Thymus (tissue), 11 donors: ENCODE measurements around the gene REEP5. TPM values are rescaled to one million over a fixed set of nuclear protein-coding genes. Genes with fewer than 3 reads are reported as not detected.
"Not testable (repeated sequence)": the region's sequence is repeated elsewhere in the genome, so short reads cannot be mapped to it uniquely, and the experiment has no call there.

ENCODE experiments used
- DNase-seq, 9 donors: peaks; one replicate each; pipeline ENCODE4 v3.0.0-alpha.2; 2013; ENCODE audit warnings: low spot score in 9 of 9, low read depth in 6 of 9, missing footprints in 1 of 9
- H3K27ac ChIP-seq, 2 donors: one replicate each; pipeline ENCODE4 v1.5.1; 2013; ENCODE audit warnings: control low read depth in 1 of 2, low read depth in 1 of 2, low read length in 1 of 2, mild to moderate bottlenecking in 1 of 2, moderate library complexity in 1 of 2
- H3K27me3 ChIP-seq, 2 donors: one replicate each; pipeline ENCODE4 v1.5.1; 2013; ENCODE audit warnings: low read length in 1 of 2; ENCODE audit not compliant: control insufficient read depth in 2 of 2, insufficient read depth in 1 of 2
- H3K36me3 ChIP-seq, 2 donors: one replicate each; pipeline ENCODE4 v1.5.1; 2013; ENCODE audit warnings: low read length in 1 of 2, mild to moderate bottlenecking in 1 of 2, moderate library complexity in 1 of 2; ENCODE audit not compliant: control insufficient read depth in 2 of 2, insufficient read depth in 2 of 2
- H3K4me1 ChIP-seq, 2 donors: one replicate each; pipeline ENCODE4 v1.5.1; 2013; ENCODE audit warnings: low read length in 2 of 2; ENCODE audit not compliant: control insufficient read depth in 2 of 2, insufficient read depth in 2 of 2
- H3K4me3 ChIP-seq, 2 donors: one replicate each; pipeline ENCODE4 v1.5.1; 2013; ENCODE audit warnings: low read length in 2 of 2, control low read depth in 1 of 2, mild to moderate bottlenecking in 1 of 2
- H3K9me3 ChIP-seq, 2 donors: one replicate each; pipeline ENCODE4 v1.5.1; 2013; ENCODE audit warnings: low read length in 1 of 2, mild to moderate bottlenecking in 1 of 2; ENCODE audit not compliant: control insufficient read depth in 2 of 2, insufficient read depth in 1 of 2
- WGBS: extraction: QIAGEN DNeasy Blood & Tissue Kit; methylation state at CpG from one replicate; pipeline ENCODE4 v1.1.7; 2013; 5-methylcytosine and 5-hydroxymethylcytosine counted together
- polyA plus RNA-seq: library from polyadenylated mRNA; stranded (reverse); fragments of 200-250 nt; gene quantifications from one replicate; pipeline ENCODE4 v1.2.3, GENCODE V29; 2013
- total RNA-seq: library from RNA; stranded (reverse); fragments of 120-200 nt; gene quantifications from one replicate; pipeline ENCODE4 v1.2.4, GENCODE V29; 2013
- donor health status: healthy.

REEP5 gene
- total and polyA plus RNA-seq, 2 donors = 19.9 to 57.7 TPM

DNA sequence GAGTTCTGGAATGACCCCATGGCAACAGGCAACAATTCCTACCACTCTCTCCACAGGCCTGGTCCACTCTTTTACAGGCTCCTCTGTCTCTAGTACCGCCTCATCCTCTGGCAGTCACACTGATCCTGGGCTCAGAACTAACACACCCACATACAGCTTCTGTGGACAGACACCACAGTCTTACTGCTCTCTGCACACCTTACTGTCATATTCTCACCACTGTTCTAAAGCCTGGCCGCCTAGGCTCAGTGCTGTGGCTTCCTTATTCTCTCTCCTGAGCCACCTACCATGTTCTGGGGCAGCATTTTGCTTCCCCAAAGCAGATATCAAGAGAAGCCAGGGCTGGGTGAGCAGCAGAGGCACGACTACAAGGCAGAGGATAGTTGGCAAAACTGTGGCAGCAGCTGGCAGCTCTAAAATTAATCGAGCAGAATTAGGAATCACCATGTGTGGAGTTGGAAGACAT, 14.8 kb downstream of the REEP5 start:
- H3K27ac ChIP-seq = no peak overlapping the region
- no peaks in the 10 kb centered on the region for H3K27me3 ChIP-seq
- no peaks in the 10 kb centered on the region for H3K4me1 ChIP-seq
- DNase-seq = no peak
- no peak overlapping the region for H3K4me3 ChIP-seq
- H3K9me3 ChIP-seq = no peaks in the 10 kb centered on the region
- H3K36me3 ChIP-seq = peaks cover 0 to 5% of the 10 kb centered on the region in 2 donors
- WGBS = 92% methylated on average over 4 of the region's 4 CpGs

GRCh38 chr5:112906637-112907036, 15.4 kb downstream of the REEP5 start:
- Histone ChIP-seq H3K4me3 (no peak overlapping the region), H3K9me3 (no peaks in the 10 kb centered on the region), H3K36me3 (peaks cover 0 to 5% of the 10 kb centered on the region in 2 donors), H3K27me3 (no peaks in the 10 kb centered on the region), H3K4me1 (no peaks in the 10 kb centered on the region), H3K27ac (no peak overlapping the region)
- no peak for DNase-seq
- 95% methylated on average over 3 of the region's 3 CpGs for WGBS

GRCh38 chr5:112904996-112905395, 17.0 kb downstream of the REEP5 start:
- not testable (repeated sequence) for H3K4me3 ChIP-seq, H3K27me3 ChIP-seq, H3K4me1 ChIP-seq, H3K9me3 ChIP-seq, H3K27ac ChIP-seq, DNase-seq, H3K36me3 ChIP-seq
- WGBS = 82% methylated on average over 3 of the region's 3 CpGs

GRCh38 chr5:112902561-112902960, 19.5 kb downstream of the REEP5 start:
- no peak overlapping the region for H3K4me3 ChIP-seq
- no peaks in the 10 kb centered on the region for H3K4me1 ChIP-seq
- DNase-seq = no peak
- 98% methylated on average over 3 of the region's 3 CpGs for WGBS
- H3K27me3 ChIP-seq = no peaks in the 10 kb centered on the region
- H3K9me3 ChIP-seq = no peaks in the 10 kb centered on the region
- H3K27ac ChIP-seq = no peak overlapping the region
- H3K36me3 ChIP-seq = peaks cover 0 to 3% of the 10 kb centered on the region in 2 donors

- Histone ChIP-seq H3K36me3 (peaks cover 0 to 21% of the 10 kb centered on the region in 2 donors), H3K4me3 (no peak overlapping the region), H3K27ac (no peak overlapping the region), H3K4me1 (no peaks in the 10 kb centered on the region), H3K9me3 (no peaks in the 10 kb centered on the region), H3K27me3 (no peaks in the 10 kb centered on the region)
- no peak for DNase-seq
- 97% methylated on average over 3 of the region's 3 CpGs for WGBS
Measured at GRCh38 chr5:112895682-112896081, 26.3 kb downstream of the REEP5 start.

DNA sequence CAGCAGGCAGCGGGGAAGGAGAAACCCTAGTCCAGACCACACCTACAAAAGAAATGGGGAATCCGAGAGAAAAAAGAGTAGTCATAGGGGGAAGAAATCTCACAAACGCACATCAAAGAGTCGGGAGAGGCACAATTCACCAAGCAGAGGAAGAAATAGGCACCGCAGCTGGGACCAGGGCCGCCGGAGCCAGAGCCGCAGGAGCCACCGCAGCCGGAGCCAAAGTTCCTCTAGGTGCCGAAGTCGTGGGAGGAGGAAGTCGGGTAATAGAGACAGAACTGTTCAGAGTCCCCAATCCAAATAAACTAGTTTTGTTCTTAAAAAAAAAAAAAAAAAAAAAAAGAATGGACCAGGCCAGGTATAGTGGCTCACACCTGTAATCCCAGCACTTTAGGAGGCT, 29.3 kb downstream of the REEP5 start:
- DNase-seq = no peak
- Histone ChIP-seq H3K4me3 (no peak overlapping the region), H3K27me3 (no peaks in the 10 kb centered on the region), H3K36me3 (peaks cover 0 to 18% of the 10 kb centered on the region in 2 donors), H3K27ac (no peak overlapping the region), H3K9me3 (no peaks in the 10 kb centered on the region), H3K4me1 (no peaks in the 10 kb centered on the region)
- WGBS = 93% methylated on average over 13 of the region's 13 CpGs

DNA sequence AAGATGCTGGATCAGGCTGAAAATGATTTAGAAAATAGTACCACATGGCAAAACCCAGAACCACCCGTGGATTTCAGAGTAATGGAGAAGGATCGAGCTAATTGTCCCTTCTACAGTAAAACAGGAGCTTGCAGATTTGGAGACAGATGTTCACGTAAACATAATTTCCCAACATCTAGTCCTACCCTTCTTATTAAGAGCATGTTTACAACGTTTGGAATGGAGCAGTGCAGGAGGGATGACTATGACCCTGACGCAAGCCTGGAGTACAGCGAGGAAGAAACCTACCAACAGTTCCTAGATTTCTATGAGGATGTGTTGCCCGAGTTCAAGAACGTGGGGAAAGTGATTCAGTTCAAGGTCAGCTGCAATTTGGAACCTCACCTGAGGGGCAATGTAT, 30.0 kb downstream of the REEP5 start:
- not testable (repeated sequence) for H3K27me3 ChIP-seq, H3K4me1 ChIP-seq, DNase-seq, H3K4me3 ChIP-seq, H3K27ac ChIP-seq, H3K9me3 ChIP-seq
- H3K36me3 ChIP-seq = peaks cover under 1 to 20% of the 10 kb centered on the region in 2 donors
- 95% methylated on average over 8 of the region's 8 CpGs for WGBS

GRCh38 chr5:112886975-112887374, 35.1 kb downstream of the REEP5 start:
- H3K4me3 ChIP-seq = no peak overlapping the region
- H3K9me3 ChIP-seq = no peaks in the 10 kb centered on the region
- H3K27ac ChIP-seq = no peak overlapping the region
- no peaks in the 10 kb centered on the region for H3K4me1 ChIP-seq
- 50% methylated on average over 4 of the region's 4 CpGs for WGBS
- peaks cover 27 to 46% of the 10 kb centered on the region in 2 donors for H3K36me3 ChIP-seq
- no peaks in the 10 kb centered on the region for H3K27me3 ChIP-seq
- peak in 1 of 9 donors; percentile 14 for DNase-seq

DNA sequence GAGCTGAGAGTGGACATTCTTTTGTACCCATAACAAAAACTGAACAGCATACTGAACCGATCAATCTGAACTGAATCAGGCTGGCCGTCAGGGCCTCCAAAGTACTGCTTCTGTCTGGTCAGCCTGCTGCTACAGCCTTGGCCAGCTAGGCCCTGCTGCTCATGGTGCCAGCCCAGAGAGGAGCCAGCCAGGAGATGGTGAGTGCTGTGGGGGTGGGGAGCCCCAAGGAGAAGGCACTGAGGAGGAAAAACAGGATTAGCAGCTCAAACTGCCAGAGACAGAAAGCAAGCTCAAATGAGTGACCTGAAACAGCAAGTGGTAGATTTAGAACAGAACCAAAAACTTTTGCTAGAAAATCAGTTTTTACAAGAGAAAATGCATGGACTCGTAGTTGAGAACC, 37.0 kb downstream of the REEP5 start:
- Histone ChIP-seq H3K27me3 (no peaks in the 10 kb centered on the region), H3K4me3 (no peak overlapping the region), H3K27ac (no peak overlapping the region), H3K9me3 (no peaks in the 10 kb centered on the region), H3K36me3 (peaks cover 30 to 52% of the 10 kb centered on the region in 2 donors), H3K4me1 (no peaks in the 10 kb centered on the region)
- DNase-seq = no peak
- WGBS = 98% methylated on average over 3 of the region's 3 CpGs

- WGBS = 98% methylated on average over 2 of the region's 2 CpGs
- no peaks in the 10 kb centered on the region for H3K9me3 ChIP-seq
- no peak for DNase-seq
- H3K27ac ChIP-seq = no peak overlapping the region
- H3K27me3 ChIP-seq = no peaks in the 10 kb centered on the region
- peaks cover 31 to 60% of the 10 kb centered on the region in 2 donors for H3K36me3 ChIP-seq
- H3K4me1 ChIP-seq = peaks cover 0 to 5% of the 10 kb centered on the region in 2 donors
- H3K4me3 ChIP-seq = no peak overlapping the region
Measured at GRCh38 chr5:112883192-112883591, 38.8 kb downstream of the REEP5 start.
